ELR (cell line): ENCODE results near the gene KRT31.
"Not testable (repeated sequence)": the region's sequence is repeated elsewhere in the genome, so short reads cannot be mapped to it uniquely, and the experiment has no call there.

Experiments used
- DNase-seq: peaks from one replicate; pipeline ENCODE4 v3.0.0-alpha.2; 2015; ENCODE audit warnings: low read depth

Gene KRT31

DNA sequence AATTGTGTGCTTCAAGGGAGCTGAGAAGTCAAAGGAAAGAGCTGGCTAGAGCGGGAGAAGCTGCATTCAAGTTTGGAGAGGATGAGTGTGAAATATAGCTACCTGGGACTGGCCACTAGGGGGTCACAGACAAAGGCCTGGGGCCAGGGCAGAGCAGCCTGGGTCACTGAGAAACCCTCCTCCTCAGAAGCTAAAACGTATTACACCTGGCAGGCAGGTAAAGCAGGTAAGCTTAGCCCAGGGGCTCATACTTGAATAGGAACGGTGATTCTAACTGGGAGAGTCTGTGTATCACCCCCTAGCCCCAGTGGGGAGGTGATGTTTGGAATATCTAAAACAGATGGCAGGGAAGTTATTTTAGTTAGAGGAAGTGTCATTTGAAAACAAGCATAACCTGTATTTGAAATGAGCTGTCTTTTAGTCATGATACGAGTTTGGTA, 20.2 kb upstream of the KRT31 start:
- DNase-seq = peak; percentile 28

DNA sequence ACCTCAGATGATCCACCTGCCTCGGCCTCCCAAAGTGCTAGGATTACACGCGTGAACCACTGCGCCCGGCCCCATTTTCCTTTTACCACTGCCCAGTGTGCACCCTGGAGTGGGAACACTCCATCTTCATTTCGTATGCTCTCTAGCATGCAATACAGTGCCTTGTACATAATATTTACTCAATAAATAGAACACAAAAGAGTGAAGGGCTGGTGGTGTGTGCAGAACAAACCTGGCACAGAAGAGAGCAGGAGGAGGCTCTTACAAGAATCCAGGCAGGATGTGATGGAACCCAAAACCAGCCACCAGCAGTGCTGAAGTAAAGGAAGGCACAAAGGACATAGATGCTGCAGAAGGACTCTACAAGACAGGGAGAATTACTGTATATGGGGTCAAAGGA, 19.7 kb upstream of the KRT31 start:
- no peak for DNase-seq

DNA sequence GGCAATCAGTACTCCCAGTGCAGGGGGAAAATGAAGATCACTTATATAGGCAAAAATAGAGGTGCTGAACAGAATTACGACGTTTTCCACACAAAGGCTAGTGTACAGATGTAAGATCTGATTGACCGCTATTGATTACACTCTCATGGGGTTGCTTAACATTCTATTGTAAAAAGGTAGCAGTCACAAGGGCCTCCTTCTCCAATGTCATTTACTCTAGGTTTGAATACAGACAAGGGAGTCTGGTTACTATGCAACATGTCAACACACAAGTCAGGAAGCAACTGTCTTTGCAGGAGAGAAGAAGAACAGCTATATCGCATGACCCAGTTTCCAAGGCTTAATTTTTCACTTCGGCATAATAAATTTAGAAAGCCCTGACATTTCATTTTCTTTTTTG, 19.1 kb upstream of the KRT31 start:
- DNase-seq = no peak

DNA sequence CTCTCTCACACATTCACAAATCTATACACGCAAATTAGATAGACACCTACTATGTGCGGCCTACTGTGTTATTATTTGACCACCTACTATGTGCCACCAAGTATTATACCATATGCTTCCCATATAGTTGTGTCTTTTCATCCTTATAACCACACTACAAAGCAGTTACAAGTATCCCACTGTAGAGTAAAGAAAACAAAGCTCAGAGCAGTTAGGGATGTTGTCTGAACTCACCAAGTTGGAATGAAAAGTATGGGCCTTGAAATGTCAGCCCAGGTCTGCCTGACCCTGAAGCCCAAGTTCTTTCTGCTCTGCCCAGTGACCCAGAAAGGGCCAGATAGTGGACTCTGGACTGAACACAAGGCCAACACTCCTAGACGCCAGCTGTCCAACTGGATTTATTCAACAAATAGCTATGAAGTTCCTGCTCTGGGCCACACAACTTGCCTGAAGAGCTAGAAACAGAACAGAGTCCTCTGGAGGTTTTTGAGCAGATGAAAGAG, 18.5 kb upstream of the KRT31 start:
- DNase-seq = peak; percentile 25

DNA sequence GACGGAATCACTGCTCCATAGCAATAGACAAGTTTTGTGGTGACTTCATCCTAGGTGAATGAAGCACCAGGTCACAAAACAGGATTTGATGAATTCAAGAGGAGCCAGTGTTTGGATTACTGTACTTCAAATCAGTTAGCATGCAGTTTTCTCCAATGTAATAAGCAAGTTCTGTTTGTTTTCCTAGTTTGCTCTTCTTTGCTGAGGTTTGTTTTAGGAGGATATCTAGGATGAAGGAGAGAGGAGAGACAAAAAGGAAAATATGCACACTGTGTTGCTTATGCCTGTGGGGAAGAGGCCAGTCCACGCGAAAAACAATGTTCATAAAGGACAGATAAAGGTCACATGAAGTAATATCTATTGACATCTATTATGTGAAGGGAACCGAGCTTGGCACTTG, 18.0 kb upstream of the KRT31 start:
- no peak for DNase-seq

DNA sequence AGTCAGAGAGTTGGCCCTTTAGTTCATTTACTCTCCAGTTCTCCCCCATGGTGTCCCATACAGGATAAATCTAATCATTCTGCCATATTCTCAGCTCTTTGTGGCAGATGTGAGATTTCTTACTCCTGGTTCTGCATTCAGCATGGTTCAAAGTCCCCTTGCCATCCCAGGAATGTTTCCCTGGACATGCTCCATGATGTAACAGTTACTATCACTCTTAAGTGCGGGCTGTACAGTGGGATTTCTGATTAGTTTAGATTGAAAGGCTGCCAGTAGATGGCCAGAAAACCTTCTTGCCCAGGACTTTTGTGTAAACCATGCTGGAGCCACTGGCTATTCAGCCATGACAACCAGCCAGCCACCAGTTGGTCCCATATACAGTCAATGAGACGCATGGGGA, 16.6 kb upstream of the KRT31 start:
- DNase-seq = no peak

DNA sequence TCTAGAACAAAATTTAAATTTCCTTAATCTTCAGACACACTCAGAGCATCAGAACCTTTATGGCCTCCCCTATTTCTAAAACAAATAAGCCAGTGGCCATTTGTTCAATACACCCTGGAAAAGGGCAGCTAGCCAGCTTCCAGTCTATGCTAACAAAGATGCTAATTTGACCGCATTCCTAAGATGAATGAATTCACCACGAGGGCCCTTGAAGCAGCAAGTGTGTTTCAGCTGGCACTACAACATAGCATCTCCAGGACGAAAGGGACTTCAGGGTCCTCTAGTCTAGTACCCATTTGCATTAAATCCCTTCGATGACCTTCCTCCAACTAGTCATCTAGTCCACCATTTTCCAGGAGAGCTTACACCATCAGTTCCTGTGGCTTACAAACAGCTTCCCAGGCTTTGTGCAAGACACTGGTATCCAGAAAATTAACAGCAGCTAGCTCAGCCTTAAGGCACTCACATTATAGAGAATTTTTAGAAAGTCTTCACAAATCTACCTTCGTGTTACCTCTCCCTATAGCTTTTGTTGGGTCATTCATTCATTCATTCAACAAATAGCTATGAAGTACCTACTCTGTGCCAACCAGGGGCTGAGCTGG, 16.0 kb upstream of the KRT31 start:
- DNase-seq = no peak

DNA sequence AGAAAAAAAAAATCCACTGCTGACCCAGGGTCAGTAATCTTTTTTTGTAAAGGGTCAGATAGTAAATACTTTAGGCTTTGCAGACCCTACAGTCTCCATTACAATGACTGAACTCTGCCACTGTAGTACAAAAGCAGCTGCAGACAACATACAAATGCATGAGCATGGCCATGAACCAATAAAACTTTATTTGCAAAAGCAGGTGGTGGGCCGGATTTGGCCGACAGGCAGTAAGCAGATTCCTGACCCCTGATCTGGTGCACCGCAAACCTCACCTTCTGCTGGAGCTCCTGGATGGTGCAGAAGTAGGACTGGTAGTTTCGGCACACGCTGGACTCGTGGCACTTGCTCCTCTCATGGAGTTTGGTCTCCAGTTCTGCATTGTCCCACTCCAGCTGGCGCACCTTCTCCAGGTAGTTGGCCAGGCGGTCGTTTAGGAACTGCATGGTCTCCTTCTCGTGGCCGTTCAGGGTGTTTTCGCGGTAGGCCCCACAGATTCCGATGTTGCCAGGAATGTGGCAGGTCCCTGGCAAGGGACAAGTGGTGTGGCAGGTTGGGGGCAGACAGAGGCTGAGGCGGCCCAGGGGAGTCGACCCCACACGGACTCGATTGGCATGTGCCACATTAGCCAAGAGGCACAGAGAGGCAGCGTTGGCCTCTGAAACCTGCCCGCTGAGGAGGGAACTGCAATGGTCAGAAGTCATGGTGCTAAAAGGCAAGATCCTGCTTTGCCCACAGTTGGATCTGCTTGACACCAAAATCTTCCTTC, 13.8 kb upstream of the KRT31 start:
- DNase-seq = no peak

DNA sequence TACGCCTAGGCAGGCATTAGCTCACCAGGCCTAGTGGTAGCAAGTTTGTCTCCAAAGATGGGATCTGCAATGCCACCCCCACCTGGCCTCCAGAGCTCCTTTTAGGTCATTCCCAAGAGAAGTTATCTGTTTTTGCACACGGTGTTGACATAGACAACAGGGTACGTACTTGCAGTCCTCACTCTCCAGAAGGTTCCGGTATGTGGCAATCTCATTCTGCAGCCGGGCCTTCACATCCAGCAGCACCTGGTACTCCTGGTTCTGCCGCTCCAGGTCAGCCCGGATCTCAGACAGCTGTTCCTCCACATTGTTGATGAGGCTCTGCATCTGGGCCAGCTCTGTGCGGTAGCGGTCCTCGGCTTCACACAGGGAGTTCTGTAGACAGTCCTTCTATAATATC, 9.8 kb upstream of the KRT31 start:
- DNase-seq = no peak

DNA sequence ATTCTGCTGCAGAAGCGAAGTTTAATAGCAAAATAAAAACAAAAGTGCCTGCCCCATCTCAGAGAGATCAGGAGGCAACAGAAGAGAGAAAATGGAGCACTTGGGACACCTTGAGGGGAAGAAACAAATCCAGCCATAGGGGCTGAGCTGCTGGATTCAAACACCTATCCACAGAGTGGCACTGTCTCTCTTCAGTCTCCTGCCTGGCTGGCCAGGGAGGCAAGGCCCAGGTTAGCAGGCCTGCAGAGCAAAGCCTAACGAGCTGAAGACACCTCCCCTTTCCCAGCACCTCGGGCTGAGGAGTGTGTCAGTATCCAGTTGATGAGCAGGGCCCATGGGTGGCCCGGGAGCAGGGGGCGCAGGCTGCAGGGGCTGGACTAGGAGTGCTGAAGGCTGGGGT, 8.8 kb upstream of the KRT31 start:
- DNase-seq = no peak

DNA sequence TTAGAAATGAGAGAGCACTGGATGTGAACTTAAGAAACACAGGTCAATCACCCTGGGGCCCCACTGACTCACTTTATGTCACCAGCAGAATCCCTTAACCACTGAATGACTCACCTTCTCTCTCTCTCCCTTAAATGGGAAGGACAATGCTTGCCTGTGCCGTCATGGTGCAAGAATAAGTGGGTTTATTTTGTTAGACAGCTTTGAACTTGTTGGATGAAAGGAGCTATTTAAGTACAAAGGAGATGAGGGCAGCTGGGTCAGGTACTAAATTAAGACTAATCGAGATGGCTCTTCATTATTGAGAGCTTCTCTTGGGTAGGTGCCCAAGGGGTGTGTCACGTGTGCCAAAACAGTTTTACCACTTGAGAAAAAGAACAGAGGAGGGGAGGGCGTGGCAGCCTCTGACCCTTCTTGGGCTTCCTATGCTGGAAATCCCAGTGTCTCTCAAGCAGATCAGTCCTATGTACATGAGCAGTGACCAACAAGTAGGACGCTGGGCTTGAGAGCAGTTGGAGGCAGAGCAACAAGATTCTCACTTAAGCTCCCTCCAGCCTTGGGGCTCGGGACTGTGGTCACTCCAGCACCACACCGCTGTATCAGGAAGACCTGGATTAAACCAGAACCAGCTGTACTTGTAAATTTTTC, 6.7 kb upstream of the KRT31 start:
- DNase-seq = peak; percentile 99

DNA sequence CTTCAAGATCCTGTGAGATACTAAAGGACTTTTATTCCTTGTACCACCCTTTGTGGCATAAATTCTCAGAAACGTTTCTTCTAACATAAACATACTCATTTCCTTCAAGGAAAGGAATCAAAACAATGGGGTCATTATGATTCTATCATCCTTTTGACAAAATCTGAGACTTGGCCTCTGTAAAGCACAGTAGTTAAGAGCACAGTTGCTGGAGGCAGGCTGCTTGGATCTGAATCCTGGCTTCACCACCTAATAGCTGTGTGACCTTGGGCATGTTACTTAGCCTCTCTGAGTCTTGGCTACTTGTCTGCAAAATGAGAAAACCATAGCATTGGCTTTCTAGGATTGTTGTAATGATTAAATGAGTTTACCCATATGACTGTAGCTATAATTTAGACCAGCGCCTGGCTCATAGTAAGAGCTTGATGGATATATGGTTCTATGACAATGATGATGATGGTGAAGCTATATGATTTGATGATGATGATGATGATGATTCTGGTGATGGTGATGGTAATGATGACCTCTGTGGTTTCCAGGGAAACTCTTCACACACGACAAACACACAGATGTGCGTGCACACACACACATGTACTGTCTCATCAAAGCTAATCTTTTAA, 6.1 kb upstream of the KRT31 start:
- DNase-seq = peak; percentile 58

DNA sequence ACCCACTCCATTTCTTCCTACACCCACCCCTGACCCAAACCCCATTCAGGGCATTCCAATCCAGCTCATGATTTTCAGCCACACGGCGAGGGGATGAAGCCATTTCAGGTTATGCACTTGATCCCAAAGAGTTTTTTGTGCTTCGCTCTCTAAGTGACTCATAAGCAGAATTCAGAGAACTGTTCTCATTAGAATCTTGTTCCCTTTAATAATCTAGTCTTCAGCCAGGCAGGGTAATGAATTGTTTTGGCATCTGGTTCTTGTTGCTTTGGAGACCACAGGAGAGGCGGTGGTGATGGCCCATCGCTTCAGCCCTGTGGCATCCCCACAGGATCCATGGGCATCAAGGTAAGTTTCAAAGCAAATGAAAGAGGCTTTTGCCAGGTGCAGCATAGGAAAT, 4.8 kb upstream of the KRT31 start:
- peak; percentile 25 for DNase-seq

DNA sequence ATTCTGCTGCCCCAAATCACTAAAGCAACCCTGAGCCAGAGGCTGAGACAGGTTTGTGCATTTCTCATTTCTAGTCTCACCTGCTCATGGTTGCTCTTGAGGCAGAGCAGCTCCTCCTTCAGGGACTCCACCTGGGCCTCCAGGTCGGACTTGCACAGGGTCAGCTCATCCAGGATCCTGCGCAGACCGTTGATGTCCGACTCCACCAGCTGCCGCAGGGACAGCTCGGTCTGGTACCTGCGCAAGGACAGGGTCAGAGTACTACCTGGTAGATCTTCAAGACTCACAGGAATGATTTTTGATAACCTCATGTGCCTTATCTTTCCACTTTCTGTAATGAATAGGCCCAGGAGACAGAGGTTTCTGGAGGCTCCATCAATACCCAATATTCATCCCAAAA, 1.1 kb downstream of the KRT31 start:
- no peak for DNase-seq

DNA sequence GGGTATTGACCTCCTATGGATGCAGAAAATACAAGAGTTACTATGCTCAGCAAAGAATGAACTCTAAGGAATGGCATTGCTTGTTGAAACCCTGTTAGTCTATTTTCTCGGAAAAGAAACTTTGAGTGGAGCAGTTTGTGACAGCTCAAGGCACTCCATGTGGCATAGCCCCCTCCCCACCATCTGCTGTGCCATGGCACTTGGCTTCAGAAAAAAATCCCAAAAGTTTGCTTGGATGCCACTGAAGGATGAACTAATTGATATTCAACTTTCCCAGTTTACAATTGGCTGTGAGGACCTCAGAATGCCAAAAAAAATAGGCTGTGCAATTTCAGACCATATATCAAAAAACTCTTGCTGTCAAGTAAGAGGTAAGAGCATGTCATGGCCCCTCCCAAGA, 1.8 kb downstream of the KRT31 start:
- DNase-seq = no peak

DNA sequence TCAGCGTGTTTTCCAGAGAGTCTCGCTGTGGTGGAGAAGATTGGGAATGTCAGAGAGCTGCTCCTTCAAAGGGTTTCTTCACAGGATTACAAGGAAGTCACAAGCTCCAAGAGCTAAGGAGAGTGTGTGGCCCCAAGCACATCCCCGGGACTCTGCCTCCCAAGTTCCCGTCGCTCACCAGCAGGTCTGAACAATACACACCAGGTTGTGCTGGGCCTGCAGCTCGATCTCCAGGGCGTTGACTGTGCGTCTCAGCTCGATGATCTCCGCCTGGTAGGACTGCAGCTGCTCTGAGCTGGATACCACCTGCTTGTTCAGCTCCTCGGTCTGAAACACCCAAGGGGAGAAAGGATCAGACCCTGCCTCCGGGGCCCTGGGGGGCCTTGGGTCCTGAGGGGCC, 2.4 kb downstream of the KRT31 start:
- DNase-seq = not testable (repeated sequence)

DNA sequence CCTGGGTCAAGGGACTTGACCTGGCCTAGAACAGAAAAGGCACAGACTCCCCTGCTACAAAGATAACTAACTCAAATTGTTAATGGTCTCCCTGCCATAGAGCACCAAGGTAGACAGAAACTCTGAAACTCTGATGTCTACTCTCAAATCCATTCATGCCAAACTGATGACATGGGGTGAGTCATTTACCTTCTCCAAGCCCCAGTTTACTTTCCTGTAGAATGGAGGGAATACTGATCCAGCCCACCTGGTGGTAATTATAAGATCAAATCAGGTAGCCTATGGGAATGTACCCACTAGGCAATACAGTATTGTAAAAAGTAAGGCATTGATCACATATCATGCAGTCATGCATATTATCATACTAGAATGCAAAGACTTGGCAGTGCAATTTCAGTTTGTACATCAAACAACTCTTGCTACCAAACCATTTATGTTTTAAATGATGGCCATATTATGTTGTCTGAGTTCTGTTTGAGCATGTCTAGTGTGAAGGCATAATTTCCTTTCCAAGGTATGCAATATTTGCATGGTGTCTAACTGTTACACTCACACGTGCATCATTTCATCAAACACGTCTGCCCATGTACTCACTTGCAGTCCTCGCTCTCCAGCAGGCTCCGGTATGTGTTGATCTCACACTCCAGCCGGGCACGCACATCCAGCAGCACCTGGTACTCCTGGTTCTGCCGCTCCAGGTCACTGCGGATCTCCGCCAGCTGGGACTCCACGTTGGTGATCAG, 3.0 kb downstream of the KRT31 start:
- peak; percentile 58 for DNase-seq

DNA sequence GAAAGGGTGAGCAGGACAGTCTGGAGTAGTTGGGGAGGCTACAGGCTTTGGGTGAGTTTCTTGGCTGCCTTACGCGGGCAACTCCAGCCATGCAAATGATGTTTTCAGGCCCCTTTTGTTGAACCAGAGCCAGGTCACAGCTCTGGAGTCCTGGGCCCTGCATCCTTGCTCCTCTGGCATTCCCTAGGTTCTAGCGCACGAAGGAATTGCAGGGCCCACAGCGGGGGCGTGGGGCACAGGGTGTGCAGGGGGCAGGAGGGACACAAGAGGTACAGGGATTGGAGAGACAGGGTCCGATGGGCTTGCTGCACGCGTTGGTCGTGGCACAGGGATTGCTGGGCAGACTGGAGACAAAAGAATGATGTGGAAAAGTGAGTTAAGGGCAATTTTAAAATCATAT, 3.6 kb downstream of the KRT31 start:
- DNase-seq = no peak

DNA sequence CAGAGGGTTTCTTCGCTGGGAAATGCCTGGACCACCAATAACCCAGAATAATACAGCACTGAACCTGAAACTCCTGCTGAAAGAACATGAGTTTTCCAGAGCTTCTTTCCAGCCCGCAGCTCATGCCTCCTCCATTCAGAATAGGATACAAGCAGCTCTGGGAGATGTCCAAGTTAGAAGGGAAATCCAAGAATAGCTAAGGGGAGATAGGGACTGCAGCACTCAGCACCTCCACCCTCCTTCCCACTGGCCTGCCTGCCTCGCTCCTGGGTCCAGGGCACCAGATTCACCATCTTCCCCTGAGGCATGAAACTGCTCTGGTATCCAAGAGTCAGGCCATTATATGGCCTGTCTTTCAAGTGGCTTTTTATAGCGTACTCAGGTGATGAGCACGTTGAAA, 4.1 kb downstream of the KRT31 start:
- DNase-seq = no peak

DNA sequence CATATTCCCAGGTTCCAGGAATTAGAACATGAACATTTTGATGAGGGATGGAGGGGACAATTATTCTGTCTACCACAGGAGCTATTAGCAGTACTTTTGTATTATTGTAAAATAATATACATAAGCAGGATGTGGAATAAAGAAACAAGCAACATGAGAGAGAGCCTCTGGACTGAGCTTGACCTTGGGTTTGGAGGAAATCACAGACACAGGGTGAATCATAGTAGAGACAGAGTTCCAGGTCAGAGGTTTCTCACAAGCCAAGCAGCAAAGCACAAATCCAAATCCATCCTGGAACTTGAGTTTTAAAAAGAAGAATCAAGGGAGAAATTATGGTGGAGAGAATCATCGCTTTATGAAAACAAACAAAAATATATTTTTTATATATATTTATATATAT, 5.1 kb downstream of the KRT31 start:
- peak; percentile 67 for DNase-seq

DNA sequence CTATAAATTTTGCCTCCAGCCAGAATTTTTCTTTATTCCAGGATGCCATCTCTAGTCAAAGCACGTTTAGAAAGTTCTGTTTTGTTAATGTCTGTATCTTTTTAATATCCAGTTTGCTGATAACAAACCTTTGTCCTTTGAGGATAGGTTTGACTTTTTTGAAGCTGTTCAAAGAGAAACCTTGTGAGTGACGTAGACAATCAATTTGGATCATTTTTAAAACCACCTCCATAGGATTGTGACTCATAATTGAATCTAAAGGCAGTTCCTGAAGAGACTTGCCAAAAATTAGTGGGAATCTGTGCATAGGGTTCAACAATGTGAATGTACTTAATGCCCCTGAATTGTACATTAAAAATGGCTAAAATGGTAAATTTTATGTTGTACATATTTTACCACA, 5.9 kb downstream of the KRT31 start:
- DNase-seq = no peak

DNA sequence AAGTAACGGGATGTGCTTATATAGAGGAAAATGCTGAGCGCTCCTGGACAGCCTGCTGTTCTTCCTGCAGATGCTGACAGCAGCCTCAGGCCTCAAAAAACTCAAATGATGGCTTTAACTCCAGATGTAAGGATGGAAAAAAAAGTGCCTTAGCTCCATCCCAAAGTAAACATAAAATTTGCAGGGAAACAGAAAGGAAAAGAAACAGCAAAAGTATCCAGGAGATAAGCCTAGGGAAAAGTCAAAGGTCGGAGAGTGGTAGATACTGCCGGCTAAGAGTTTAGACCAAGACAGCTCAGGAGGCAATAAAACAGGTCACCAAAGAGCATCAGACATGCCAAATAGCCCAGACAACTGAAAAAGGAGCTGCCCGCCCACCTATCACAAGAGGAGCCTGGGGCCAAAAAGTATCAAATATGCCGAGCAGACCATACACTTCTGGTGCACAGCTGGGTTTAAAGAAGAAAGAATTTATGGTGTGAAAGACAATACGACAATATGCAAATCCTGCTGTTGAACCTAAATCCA, 6.9 kb downstream of the KRT31 start:
- no peak for DNase-seq
